Hepatocyte (in vitro differentiated cells): ENCODE results near the gene TANC1. TPM values are rescaled to one million over a fixed set of nuclear protein-coding genes. Genes with fewer than 3 reads are reported as not detected.

Experiments
- DNase-seq: peaks from one replicate; pipeline ENCODE4 v3.0.0-alpha.2; 2016; ENCODE audit warnings: low spot score
- H2AFZ ChIP-seq: fragments of 200-600 bp; sonication (generic); 2 replicates; pipeline ENCODE4 v1.6.0; 2016; ENCODE audit warnings: antibody characterized with exemption, mild to moderate bottlenecking
- H3K27ac ChIP-seq: fragments of 200-600 bp; sonication (generic); 2 replicates; pipeline ENCODE4 v1.5.1; 2016; ENCODE audit warnings: mild to moderate bottlenecking
- H3K27me3 ChIP-seq: fragments of 200-600 bp; sonication (generic); 2 replicates; pipeline ENCODE4 v1.6.1; 2016
- H3K36me3 ChIP-seq: fragments of 200-600 bp; sonication (generic); replicated peaks from 2 replicates; pipeline ENCODE4 v1.5.1; 2016; ENCODE audit warnings: low read depth; ENCODE audit not compliant: insufficient read depth
- H3K4me1 ChIP-seq: fragments of 200-600 bp; sonication (generic); 2 replicates; pipeline ENCODE4 v1.5.1; 2016; ENCODE audit warnings: mild to moderate bottlenecking, moderate library complexity; ENCODE audit not compliant: insufficient read depth
- H3K4me2 ChIP-seq: fragments of 200-600 bp; sonication (generic); 2 replicates; pipeline ENCODE4 v1.6.0; 2016
- H3K4me3 ChIP-seq: fragments of 200-600 bp; sonication (generic); 2 replicates; pipeline ENCODE4 v1.5.1; 2016; ENCODE audit warnings: mild to moderate bottlenecking
- H3K79me2 ChIP-seq: fragments of 200-600 bp; sonication (generic); 2 replicates; pipeline ENCODE4 v1.6.0; 2017; ENCODE audit warnings: mild to moderate bottlenecking
- H3K9me2 ChIP-seq: fragments of 200-600 bp; sonication (generic); replicated peaks from 2 replicates; pipeline ENCODE4 v1.6.0; 2017; ENCODE audit warnings: mild to moderate bottlenecking; ENCODE audit not compliant: insufficient read depth
- H3K9me3 ChIP-seq: fragments of 200-600 bp; sonication (generic); 2 replicates; pipeline ENCODE4 v1.5.1; 2016; ENCODE audit warnings: low read depth, mild to moderate bottlenecking
- H4K20me1 ChIP-seq: fragments of 200-600 bp; sonication (generic); 2 replicates; pipeline ENCODE4 v1.6.0; 2016; ENCODE audit warnings: mild to moderate bottlenecking; ENCODE audit not compliant: insufficient read depth, poor library complexity, severe bottlenecking
- CTCF ChIP-seq: fragments of 200-600 bp; sonication (generic); IDR thresholded peaks from 2 replicates; pipeline ENCODE4 v1.5.1; 2016; ENCODE audit warnings: antibody characterized with exemption, mild to moderate bottlenecking; ENCODE audit not compliant: poor library complexity
- EZH2 ChIP-seq: fragments of 200-600 bp; sonication (generic); IDR thresholded peaks from 2 replicates; pipeline ENCODE4 v1.6.1; 2016; ENCODE audit warnings: antibody characterized with exemption, mild to moderate bottlenecking, borderline replicate concordance
- EZH2phosphoT487 ChIP-seq: fragments of 200-600 bp; sonication (generic); IDR thresholded peaks from one replicate; pipeline ENCODE4 v1.6.1; 2018; ENCODE audit warnings: antibody characterized with exemption, mild to moderate bottlenecking, low read depth, moderate library complexity; ENCODE audit not compliant: unreplicated experiment, severe bottlenecking
- WGBS: methylation state at CpG from one replicate; pipeline ENCODE4 v1.1.6; 2016; ENCODE audit warnings: low lambda C conversion rate; ENCODE audit errors: missing lambda C conversion rate; 5-methylcytosine and 5-hydroxymethylcytosine counted together
- polyA plus RNA-seq: library from polyadenylated mRNA; unstranded; fragments of >200 nt; fragmentation: Nextera tagmentation; extraction: Ambion mirVana; gene quantifications from 2 replicates; pipeline ENCODE4 v1.2.1, GENCODE V29; 2016
- total RNA-seq: library from RNA; depleted of rRNA; stranded (reverse); fragments of >200 nt; gene quantifications from 2 replicates; pipeline ENCODE4 v1.2.3, GENCODE V29; 2014

The TANC1 gene
- total and polyA plus RNA-seq, 2 experiments from 2014 or later, result 8.3 to 18.5 TPM

DNA sequence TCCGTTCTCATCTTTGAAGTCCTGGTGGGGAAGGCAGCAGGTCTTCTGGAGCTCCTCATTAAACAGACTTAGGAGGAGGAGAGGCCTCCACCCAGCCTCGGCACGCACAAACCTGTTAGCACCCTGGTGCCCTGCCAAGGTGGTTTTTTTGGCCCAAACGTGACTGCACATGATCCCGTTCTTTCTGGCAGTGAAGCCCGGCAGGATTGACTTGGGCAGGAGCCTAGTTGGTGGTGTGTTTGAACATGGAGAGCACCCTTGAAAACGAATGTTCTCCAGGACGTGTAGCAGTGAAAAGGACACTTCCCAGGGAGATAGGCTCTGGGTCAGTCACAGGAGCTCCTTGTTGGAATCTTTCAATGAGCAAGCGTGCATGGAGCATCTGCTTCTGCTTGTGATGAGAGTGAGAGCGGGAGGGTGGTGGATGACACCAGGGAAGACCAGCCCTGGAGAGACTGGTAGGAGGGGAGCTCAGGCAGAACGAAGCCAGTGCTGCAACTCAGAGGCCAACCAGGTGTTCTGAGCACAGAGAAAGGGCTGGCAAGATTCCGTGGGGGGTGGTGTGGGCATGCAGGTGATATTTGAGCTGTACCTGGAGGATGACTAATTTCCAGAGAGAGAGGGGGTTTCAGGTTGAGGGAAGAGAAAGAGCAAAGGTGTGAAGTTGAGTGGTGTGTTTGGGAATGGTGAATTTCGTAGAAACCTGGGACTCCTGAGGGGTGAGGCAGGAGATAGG, 73.8 kb downstream of the TANC1 start:
- H3K79me2 ChIP-seq, result peaks cover 74% of the 10 kb centered on the region
- H3K27ac ChIP-seq, result no peak overlapping the region
- H3K36me3 ChIP-seq, result no peaks in the 10 kb centered on the region
- WGBS, result 98% methylated on average over 13 of the region's 13 CpGs
- H3K4me3 ChIP-seq, result no peak overlapping the region
- TF ChIP-seq EZH2phosphoT487, result no peak
- TF ChIP-seq CTCF, result no peak
- TF ChIP-seq EZH2, result no peak
- no peaks in the 10 kb centered on the region for H3K4me1 ChIP-seq
- H3K9me2 ChIP-seq, result no peaks in the 10 kb centered on the region
- DNase-seq, result no peak
- H2AFZ ChIP-seq, result no peak overlapping the region
- H3K4me2 ChIP-seq, result no peak overlapping the region
- no peaks in the 10 kb centered on the region for H3K27me3 ChIP-seq
- H4K20me1 ChIP-seq, result no peaks in the 10 kb centered on the region
- H3K9me3 ChIP-seq, result no peaks in the 10 kb centered on the region

- H3K4me3 ChIP-seq, result no peak overlapping the region
- H2AFZ ChIP-seq, result no peak overlapping the region
- H3K27ac ChIP-seq, result no peak overlapping the region
- no peaks in the 10 kb centered on the region for H3K4me1 ChIP-seq
- no peak for TF ChIP-seq CTCF
- no peak for TF ChIP-seq EZH2phosphoT487
- no peak for TF ChIP-seq EZH2
- no peaks in the 10 kb centered on the region for H3K36me3 ChIP-seq
- H3K4me2 ChIP-seq, result no peak overlapping the region
- no peaks in the 10 kb centered on the region for H3K9me3 ChIP-seq
- 80% methylated on average over 5 of the region's 5 CpGs for WGBS
- no peaks in the 10 kb centered on the region for H3K27me3 ChIP-seq
- peaks cover 70% of the 10 kb centered on the region for H3K79me2 ChIP-seq
- no peaks in the 10 kb centered on the region for H3K9me2 ChIP-seq
- no peak for DNase-seq
- no peaks in the 10 kb centered on the region for H4K20me1 ChIP-seq
Observed at GRCh38 chr2:159043710-159044109, 75.3 kb downstream of the TANC1 start.

GRCh38 chr2:159044804-159045286, 76.4 kb downstream of the TANC1 start:
- Histone ChIP-seq H4K20me1 (no peaks in the 10 kb centered on the region), H3K36me3 (no peaks in the 10 kb centered on the region), H3K9me3 (no peaks in the 10 kb centered on the region), H3K27ac (no peak overlapping the region), H3K4me3 (no peak overlapping the region), H3K4me2 (no peak overlapping the region), H2AFZ (no peak overlapping the region), H3K27me3 (no peaks in the 10 kb centered on the region), H3K4me1 (no peaks in the 10 kb centered on the region), H3K9me2 (no peaks in the 10 kb centered on the region), H3K79me2 (peaks cover 67% of the 10 kb centered on the region)
- TF ChIP-seq CTCF (no peak), EZH2phosphoT487 (no peak), EZH2 (no peak)
- WGBS, result 87% methylated on average over 4 of the region's 4 CpGs
- DNase-seq, result no peak
